OCI-LY1 (cell line): ENCODE measurements around the gene FBXO11.
A peak's percentile ranks its signal among the peaks of the same experiment; 100 is the strongest.

Experiments used
- H2AFZ ChIP-seq: fragments of 200-600 bp; sonication (generic), shearing (Covaris generic); 2 replicates; pipeline ENCODE4 v1.6.0; 2014; ENCODE audit warnings: antibody characterized with exemption, mild to moderate bottlenecking, low read length
- H3F3A ChIP-seq: fragments of 200-600 bp; sonication (generic), shearing (Covaris generic); 2 replicates; pipeline ENCODE4 v1.6.0; 2014; ENCODE audit warnings: mild to moderate bottlenecking, antibody characterized with exemption, low read length, moderate library complexity; ENCODE audit not compliant: insufficient read depth
- H3K27ac ChIP-seq: fragments of 200-600 bp; sonication (generic); 2 replicates; pipeline ENCODE4 v1.5.1; 2014; ENCODE audit warnings: low read length, mixed run types, mild to moderate bottlenecking, low read depth; ENCODE audit not compliant: poor library complexity, severe bottlenecking
- H3K27me3 ChIP-seq: fragments of 200-600 bp; sonication (generic); 2 replicates; pipeline ENCODE4 v1.6.0; 2014; ENCODE audit warnings: antibody characterized with exemption, mild to moderate bottlenecking, low read length, moderate library complexity; ENCODE audit not compliant: insufficient read depth
- H3K36me3 ChIP-seq: fragments of 200-600 bp; sonication (generic); 2 replicates; pipeline ENCODE4 v1.6.1; 2014; ENCODE audit warnings: mild to moderate bottlenecking, antibody characterized with exemption, low read length, moderate library complexity, mixed read lengths; ENCODE audit not compliant: insufficient read depth
- H3K4me1 ChIP-seq: fragments of 200-600 bp; sonication (generic); 2 replicates; pipeline ENCODE4 v1.5.1; 2014; ENCODE audit warnings: mild to moderate bottlenecking, low read length, moderate library complexity; ENCODE audit not compliant: insufficient read depth, severe bottlenecking
- H3K4me2 ChIP-seq: fragments of 200-600 bp; sonication (generic), shearing (Covaris generic); 2 replicates; pipeline ENCODE4 v1.6.1; 2014; ENCODE audit warnings: low read length
- H3K4me3 ChIP-seq: fragments of 200-600 bp; sonication (generic); 2 replicates; pipeline ENCODE4 v1.5.1; 2014; ENCODE audit warnings: low read length, low read depth, mild to moderate bottlenecking, mixed read lengths; ENCODE audit not compliant: poor library complexity, severe bottlenecking
- H3K79me2 ChIP-seq: fragments of 200-600 bp; shearing (Covaris generic); 2 replicates; pipeline ENCODE4 v1.6.1; 2016; ENCODE audit warnings: mixed run types, low read length, mixed read lengths; ENCODE audit not compliant: insufficient read depth
- H3K9ac ChIP-seq: fragments of 200-600 bp; sonication (generic), shearing (Covaris generic); 2 replicates; pipeline ENCODE4 v1.6.1; 2014; ENCODE audit warnings: mild to moderate bottlenecking, low read length, mixed read lengths
- H3K9me2 ChIP-seq: fragments of 200-600 bp; sonication (generic), shearing (Covaris generic); 2 replicates; pipeline ENCODE4 v1.6.1; 2014; ENCODE audit warnings: low read depth, mild to moderate bottlenecking, low read length, mixed read lengths
- H3K9me3 ChIP-seq: fragments of 200-600 bp; shearing (Covaris generic); 2 replicates; pipeline ENCODE4 v1.6.1; 2014; ENCODE audit warnings: low read length, mixed read lengths
- H4K20me1 ChIP-seq: fragments of 200-600 bp; sonication (generic), shearing (Covaris generic); 2 replicates; pipeline ENCODE4 v1.6.0; 2016; ENCODE audit warnings: mild to moderate bottlenecking, low read length; ENCODE audit not compliant: insufficient read depth
- CTCF ChIP-seq: fragments of 200-600 bp; sonication (generic), shearing (Covaris generic); IDR thresholded peaks from 2 replicates; pipeline ENCODE4 v1.5.1; 2017; ENCODE audit warnings: mild to moderate bottlenecking, antibody characterized with exemption, low read length, moderate library complexity, mixed read lengths
- EZH2 ChIP-seq: fragments of 200-600 bp; sonication (generic), shearing (Covaris generic); IDR thresholded peaks from 2 replicates; pipeline ENCODE4 v1.8.0; 2017; ENCODE audit warnings: borderline replicate concordance, mixed run types, mild to moderate bottlenecking, antibody characterized with exemption, low read length, moderate library complexity, mixed read lengths

Gene FBXO11

GRCh38 chr2:47751856-47752414 lies 154.4 kb downstream of the FBXO11 start:
- Histone ChIP-seq H3K27me3 (no peaks in the 10 kb centered on the region), H3K27ac (peak overlapping the region; percentile 97), H3K9me3 (peaks cover 8% of the 10 kb centered on the region), H3K79me2 (no peaks in the 10 kb centered on the region), H3F3A (no peaks in the 10 kb centered on the region; the same call in 1 of the 2 replicates), H3K4me1 (peaks cover 63% of the 10 kb centered on the region), H3K4me3 (peak overlapping the region; percentile 2), H2AFZ (no peak overlapping the region), H3K9me2 (no peaks in the 10 kb centered on the region), H3K36me3 (peaks cover 34% of the 10 kb centered on the region), H3K9ac (peak overlapping the region; percentile 63), H3K4me2 (peak overlapping the region; percentile 29; the same call in 1 of the 2 replicates), H4K20me1 (no peaks in the 10 kb centered on the region)
- TF ChIP-seq EZH2 (no peak), CTCF (no peak)

- Histone ChIP-seq H3K79me2 (no peaks in the 10 kb centered on the region), H3K36me3 (peaks cover 66% of the 10 kb centered on the region), H3K4me1 (peaks cover 52% of the 10 kb centered on the region), H2AFZ (no peak overlapping the region), H4K20me1 (no peaks in the 10 kb centered on the region), H3K9ac (no peak overlapping the region), H3K4me2 (no peak overlapping the region), H3K4me3 (no peak overlapping the region), H3K9me2 (no peaks in the 10 kb centered on the region), H3F3A (no peaks in the 10 kb centered on the region), H3K27ac (no peak overlapping the region), H3K9me3 (peaks cover 8% of the 10 kb centered on the region), H3K27me3 (no peaks in the 10 kb centered on the region)
- no peak for TF ChIP-seq CTCF
Measured at GRCh38 chr2:47747878-47748277, 158.4 kb downstream of the FBXO11 start.

- no peaks in the 10 kb centered on the region for H3K9me2 ChIP-seq
- H3K9ac ChIP-seq = no peak overlapping the region
- H3K4me3 ChIP-seq = no peak overlapping the region
- H3K4me2 ChIP-seq = no peak overlapping the region
- peaks cover 8% of the 10 kb centered on the region for H3K9me3 ChIP-seq
- no peaks in the 10 kb centered on the region for H4K20me1 ChIP-seq
- H3K27me3 ChIP-seq = no peaks in the 10 kb centered on the region
- H3F3A ChIP-seq = no peaks in the 10 kb centered on the region
- H3K27ac ChIP-seq = peak overlapping the region; percentile 68
- peaks cover 82% of the 10 kb centered on the region for H3K36me3 ChIP-seq
- no peak for TF ChIP-seq EZH2
- TF ChIP-seq CTCF = no peak
- no peak overlapping the region for H2AFZ ChIP-seq
- no peaks in the 10 kb centered on the region for H3K79me2 ChIP-seq
- H3K4me1 ChIP-seq = peaks cover 45% of the 10 kb centered on the region
Measured at GRCh38 chr2:47744074-47744473, 162.2 kb downstream of the FBXO11 start.
